Loucy (cell line): Measurements from ENCODE around the gene MTMR2.

Experiments
- H2AFZ ChIP-seq: fragments of 200-600 bp; sonication (generic); 2 replicates; pipeline ENCODE4 v1.6.0; 2016; ENCODE audit warnings: antibody characterized with exemption, mild to moderate bottlenecking, low read length, moderate library complexity
- H3F3A ChIP-seq: fragments of 200-600 bp; 2 replicates; pipeline ENCODE4 v1.6.0; 2016; ENCODE audit warnings: antibody characterized with exemption, low read depth, mild to moderate bottlenecking
- H3K27me3 ChIP-seq: fragments of 200-600 bp; sonication (generic); 2 replicates; pipeline ENCODE4 v1.6.1; 2014; ENCODE audit warnings: low read length, mild to moderate bottlenecking; ENCODE audit not compliant: insufficient read depth, poor library complexity, severe bottlenecking
- H3K36me3 ChIP-seq: fragments of 200-600 bp; sonication (generic); 2 replicates; pipeline ENCODE4 v1.6.1; 2016; ENCODE audit warnings: low read length; ENCODE audit not compliant: insufficient read depth
- H3K4me1 ChIP-seq: fragments of 200-600 bp; sonication (generic); 2 replicates; pipeline ENCODE4 v1.5.1; 2014; ENCODE audit warnings: low read length, mild to moderate bottlenecking; ENCODE audit not compliant: insufficient read depth, poor library complexity, severe bottlenecking
- H3K4me2 ChIP-seq: fragments of 200-600 bp; sonication (generic); 2 replicates; pipeline ENCODE4 v1.6.0; 2014; ENCODE audit warnings: antibody characterized with exemption, low read length, low read depth, mild to moderate bottlenecking; ENCODE audit not compliant: poor library complexity, severe bottlenecking
- H3K4me3 ChIP-seq: fragments of 200-600 bp; sonication (generic); 2 replicates; pipeline ENCODE4 v1.5.1; 2014; ENCODE audit warnings: low read length, mild to moderate bottlenecking, mixed read lengths; ENCODE audit not compliant: poor library complexity, severe bottlenecking
- H3K79me2 ChIP-seq: fragments of 200-600 bp; sonication (generic); 2 replicates; pipeline ENCODE4 v1.6.1; 2014; ENCODE audit warnings: low read length; ENCODE audit not compliant: insufficient read depth
- H3K9ac ChIP-seq: fragments of 200-600 bp; sonication (generic); 2 replicates; pipeline ENCODE4 v1.6.0; 2014; ENCODE audit warnings: mild to moderate bottlenecking, low read depth, low read length, moderate library complexity; ENCODE audit not compliant: poor library complexity, severe bottlenecking
- H3K9me2 ChIP-seq: fragments of 200-600 bp; sonication (generic); replicated peaks from 2 replicates; pipeline ENCODE4 v1.6.1; 2016; ENCODE audit warnings: low read depth, low read length, mixed read lengths
- H3K9me3 ChIP-seq: fragments of 200-600 bp; sonication (generic); 2 replicates; pipeline ENCODE4 v1.6.1; 2014; ENCODE audit warnings: mild to moderate bottlenecking, antibody characterized with exemption, low read length, low read depth; ENCODE audit not compliant: insufficient read depth
- H4K20me1 ChIP-seq: fragments of 200-600 bp; sonication (generic); 2 replicates; pipeline ENCODE4 v1.6.0; 2014; ENCODE audit warnings: antibody characterized with exemption, low read length, mild to moderate bottlenecking; ENCODE audit not compliant: insufficient read depth, poor library complexity, severe bottlenecking
- CTCF ChIP-seq: fragments of 200-600 bp; sonication (generic); conservative IDR thresholded peaks from 2 replicates; pipeline ENCODE4 v1.5.1; 2014; ENCODE audit warnings: mild to moderate bottlenecking, antibody characterized with exemption, low read length
- EZH2phosphoT487 ChIP-seq: fragments of 200-600 bp; IDR thresholded peaks from 2 replicates; pipeline ENCODE4 v1.6.1; 2018; ENCODE audit warnings: antibody characterized with exemption, mild to moderate bottlenecking, moderate library complexity, borderline replicate concordance

The MTMR2 gene

DNA sequence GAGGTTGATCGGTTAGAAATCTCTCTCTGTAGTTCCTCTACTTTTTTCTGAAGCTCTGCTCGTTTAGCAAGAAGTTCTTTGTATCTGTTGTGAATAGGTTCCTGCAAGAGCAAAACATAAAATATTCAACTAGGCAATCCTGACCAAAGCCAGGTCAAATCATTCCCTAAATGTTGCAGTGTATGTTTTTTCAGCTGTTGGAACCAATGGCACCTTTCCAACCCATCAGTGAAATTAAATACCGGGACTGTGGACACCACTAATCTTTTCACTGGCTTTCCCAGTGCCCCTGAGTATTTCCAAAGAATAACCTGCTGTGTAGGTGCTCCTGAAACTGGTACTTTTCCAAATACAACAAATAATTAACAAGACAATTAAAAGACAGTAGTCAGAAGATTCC lies 88.6 kb downstream of the MTMR2 start:
- H3K9me2 ChIP-seq, result no peaks in the 10 kb centered on the region
- H3K4me2 ChIP-seq, result no peak overlapping the region
- H4K20me1 ChIP-seq, result no peaks in the 10 kb centered on the region
- TF ChIP-seq EZH2phosphoT487 (no peak), CTCF (no peak)
- no peaks in the 10 kb centered on the region for H3K79me2 ChIP-seq
- H3F3A ChIP-seq, result no peaks in the 10 kb centered on the region
- no peaks in the 10 kb centered on the region for H3K27me3 ChIP-seq
- H3K4me3 ChIP-seq, result no peak overlapping the region
- no peak overlapping the region for H2AFZ ChIP-seq
- H3K9ac ChIP-seq, result no peak overlapping the region
- no peaks in the 10 kb centered on the region for H3K4me1 ChIP-seq
- H3K9me3 ChIP-seq, result no peaks in the 10 kb centered on the region
- peaks cover 86% of the 10 kb centered on the region; the same call in 1 of the 2 replicates for H3K36me3 ChIP-seq

DNA sequence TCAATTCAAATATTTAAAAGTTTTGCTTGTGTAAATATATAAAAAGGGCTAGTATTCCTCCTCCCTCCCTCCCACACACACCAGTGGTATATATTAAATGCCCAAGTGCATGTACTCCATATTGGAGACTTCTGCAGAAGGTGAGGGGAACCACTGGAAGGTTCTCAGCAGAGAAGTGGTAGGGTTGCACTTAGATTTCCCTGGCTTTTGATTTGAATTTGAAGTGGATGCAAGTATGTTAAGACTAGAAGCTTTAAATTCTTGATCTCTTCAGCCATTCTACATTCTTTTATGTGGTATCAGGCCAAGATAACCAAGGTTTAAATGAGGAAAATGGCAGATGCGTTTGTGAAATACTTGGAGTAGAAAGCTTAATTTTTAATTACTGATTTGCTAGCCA lies 90.5 kb downstream of the MTMR2 start:
- H3K79me2 ChIP-seq, result no peaks in the 10 kb centered on the region
- peaks cover 82% of the 10 kb centered on the region for H3K36me3 ChIP-seq
- TF ChIP-seq EZH2phosphoT487 (no peak), CTCF (no peak)
- no peaks in the 10 kb centered on the region for H3F3A ChIP-seq
- no peak overlapping the region for H2AFZ ChIP-seq
- H3K9me3 ChIP-seq, result no peaks in the 10 kb centered on the region
- no peak overlapping the region for H3K4me3 ChIP-seq
- H3K4me2 ChIP-seq, result no peak overlapping the region
- H3K9ac ChIP-seq, result no peak overlapping the region
- no peaks in the 10 kb centered on the region for H3K27me3 ChIP-seq
- H3K4me1 ChIP-seq, result no peaks in the 10 kb centered on the region
- H3K9me2 ChIP-seq, result no peaks in the 10 kb centered on the region
- no peaks in the 10 kb centered on the region for H4K20me1 ChIP-seq

GRCh38 chr11:95832763-95833162 lies 91.1 kb downstream of the MTMR2 start:
- peaks cover 83% of the 10 kb centered on the region for H3K36me3 ChIP-seq
- no peak overlapping the region for H3K4me2 ChIP-seq
- no peaks in the 10 kb centered on the region for H3K9me2 ChIP-seq
- H3K27me3 ChIP-seq, result no peaks in the 10 kb centered on the region
- no peaks in the 10 kb centered on the region for H3F3A ChIP-seq
- H2AFZ ChIP-seq, result no peak overlapping the region
- no peaks in the 10 kb centered on the region for H4K20me1 ChIP-seq
- no peak overlapping the region for H3K9ac ChIP-seq
- TF ChIP-seq CTCF (no peak), EZH2phosphoT487 (no peak)
- no peaks in the 10 kb centered on the region for H3K4me1 ChIP-seq
- no peaks in the 10 kb centered on the region for H3K79me2 ChIP-seq
- no peak overlapping the region for H3K4me3 ChIP-seq
- no peaks in the 10 kb centered on the region for H3K9me3 ChIP-seq
